Neuron (in vitro differentiated cells): Measurements from ENCODE around the gene NCEH1.

ENCODE experiments used
- H2AFZ ChIP-seq: one replicate; pipeline ENCODE4 v1.6.1; 2013; ENCODE audit warnings: low read depth, mild to moderate bottlenecking, inconsistent platforms, low read length, moderate library complexity
- H3K27me3 ChIP-seq: one replicate; pipeline ENCODE4 v1.6.1; 2013; ENCODE audit warnings: low read length; ENCODE audit not compliant: insufficient read depth
- H3K36me3 ChIP-seq: one replicate; pipeline ENCODE4 v1.6.1; 2013; ENCODE audit warnings: low read length; ENCODE audit not compliant: insufficient read depth
- H3K4me1 ChIP-seq: one replicate; pipeline ENCODE4 v1.6.1; 2013; ENCODE audit warnings: low read length; ENCODE audit not compliant: insufficient read depth
- H3K4me3 ChIP-seq: 2 replicates; pipeline ENCODE4 v1.5.1; 2013; ENCODE audit warnings: mild to moderate bottlenecking, low read length, moderate library complexity
- H3K9me3 ChIP-seq: one replicate; pipeline ENCODE4 v1.6.1; 2013; ENCODE audit warnings: low read length

Gene NCEH1

GRCh38 chr3:172658344-172659245 lies 52.3 kb downstream of the NCEH1 start:
- no peaks in the 10 kb centered on the region for H3K36me3 ChIP-seq
- H2AFZ ChIP-seq, result no peak overlapping the region
- no peaks in the 10 kb centered on the region for H3K9me3 ChIP-seq
- H3K4me1 ChIP-seq, result no peaks in the 10 kb centered on the region
- no peaks in the 10 kb centered on the region for H3K27me3 ChIP-seq
- H3K4me3 ChIP-seq, result no peak overlapping the region

- peaks cover 3% of the 10 kb centered on the region for H3K4me1 ChIP-seq
- H3K9me3 ChIP-seq, result no peaks in the 10 kb centered on the region
- H3K27me3 ChIP-seq, result no peaks in the 10 kb centered on the region
- no peaks in the 10 kb centered on the region for H3K36me3 ChIP-seq
- H3K4me3 ChIP-seq, result no peak overlapping the region
- no peak overlapping the region for H2AFZ ChIP-seq
Observed at GRCh38 chr3:172656602-172657001, 54.3 kb downstream of the NCEH1 start.

GRCh38 chr3:172655388-172655787 lies 55.5 kb downstream of the NCEH1 start:
- H3K4me1 ChIP-seq, result peaks cover 3% of the 10 kb centered on the region
- H3K4me3 ChIP-seq, result no peak overlapping the region
- no peaks in the 10 kb centered on the region for H3K9me3 ChIP-seq
- H3K36me3 ChIP-seq, result no peaks in the 10 kb centered on the region
- no peaks in the 10 kb centered on the region for H3K27me3 ChIP-seq
- H2AFZ ChIP-seq, result no peak overlapping the region

GRCh38 chr3:172654470-172654869 lies 56.4 kb downstream of the NCEH1 start:
- H3K36me3 ChIP-seq, result no peaks in the 10 kb centered on the region
- H3K9me3 ChIP-seq, result no peaks in the 10 kb centered on the region
- no peak overlapping the region for H3K4me3 ChIP-seq
- H3K4me1 ChIP-seq, result peaks cover 3% of the 10 kb centered on the region
- H3K27me3 ChIP-seq, result no peaks in the 10 kb centered on the region
- H2AFZ ChIP-seq, result no peak overlapping the region

- Histone ChIP-seq H3K27me3 (no peaks in the 10 kb centered on the region), H3K4me3 (no peak overlapping the region), H3K4me1 (peaks cover 3% of the 10 kb centered on the region), H3K9me3 (no peaks in the 10 kb centered on the region), H3K36me3 (no peaks in the 10 kb centered on the region), H2AFZ (no peak overlapping the region)
Observed at GRCh38 chr3:172653004-172653572, 57.8 kb downstream of the NCEH1 start.

GRCh38 chr3:172651936-172652625 lies 58.8 kb downstream of the NCEH1 start:
- H2AFZ ChIP-seq, result no peak overlapping the region
- peaks cover 3% of the 10 kb centered on the region for H3K4me1 ChIP-seq
- no peaks in the 10 kb centered on the region for H3K27me3 ChIP-seq
- H3K36me3 ChIP-seq, result no peaks in the 10 kb centered on the region
- no peak overlapping the region for H3K4me3 ChIP-seq
- H3K9me3 ChIP-seq, result no peaks in the 10 kb centered on the region

- peaks cover 3% of the 10 kb centered on the region for H3K4me1 ChIP-seq
- no peak overlapping the region for H3K4me3 ChIP-seq
- H3K27me3 ChIP-seq, result no peaks in the 10 kb centered on the region
- H3K9me3 ChIP-seq, result no peaks in the 10 kb centered on the region
- H3K36me3 ChIP-seq, result no peaks in the 10 kb centered on the region
- H2AFZ ChIP-seq, result no peak overlapping the region
Observed at GRCh38 chr3:172649987-172650386, 60.9 kb downstream of the NCEH1 start.

- H3K4me1 ChIP-seq, result peaks cover 3% of the 10 kb centered on the region
Observed at GRCh38 chr3:172648747-172649146, 62.1 kb downstream of the NCEH1 start.

GRCh38 chr3:172647823-172648222 lies 63.0 kb downstream of the NCEH1 start:
- Histone ChIP-seq H3K9me3 (no peaks in the 10 kb centered on the region), H2AFZ (no peak overlapping the region), H3K27me3 (no peaks in the 10 kb centered on the region), H3K4me1 (peaks cover under 1% of the 10 kb centered on the region), H3K4me3 (no peak overlapping the region), H3K36me3 (no peaks in the 10 kb centered on the region)

More at GRCh38 chr3:172648747-172649146, 62.1 kb downstream of the NCEH1 start:
- Histone ChIP-seq H2AFZ (no peak overlapping the region), H3K9me3 (no peaks in the 10 kb centered on the region), H3K36me3 (no peaks in the 10 kb centered on the region), H3K27me3 (no peaks in the 10 kb centered on the region), H3K4me3 (no peak overlapping the region)

- no peaks in the 10 kb centered on the region for H3K9me3 ChIP-seq
- H3K27me3 ChIP-seq, result no peaks in the 10 kb centered on the region
- no peaks in the 10 kb centered on the region for H3K4me1 ChIP-seq
- H3K4me3 ChIP-seq, result no peak overlapping the region
- H3K36me3 ChIP-seq, result no peaks in the 10 kb centered on the region
- no peak overlapping the region for H2AFZ ChIP-seq
Observed at GRCh38 chr3:172647080-172647479, 63.8 kb downstream of the NCEH1 start.

GRCh38 chr3:172646439-172647015 lies 64.3 kb downstream of the NCEH1 start:
- H3K27me3 ChIP-seq, result no peaks in the 10 kb centered on the region
- no peak overlapping the region for H2AFZ ChIP-seq
- no peaks in the 10 kb centered on the region for H3K4me1 ChIP-seq
- H3K4me3 ChIP-seq, result no peak overlapping the region
- no peaks in the 10 kb centered on the region for H3K9me3 ChIP-seq
- no peaks in the 10 kb centered on the region for H3K36me3 ChIP-seq

GRCh38 chr3:172644258-172644657 lies 66.6 kb downstream of the NCEH1 start:
- no peak overlapping the region for H3K4me3 ChIP-seq
- H2AFZ ChIP-seq, result no peak overlapping the region
- no peaks in the 10 kb centered on the region for H3K27me3 ChIP-seq
- no peaks in the 10 kb centered on the region for H3K4me1 ChIP-seq
- no peaks in the 10 kb centered on the region for H3K9me3 ChIP-seq
- H3K36me3 ChIP-seq, result no peaks in the 10 kb centered on the region
